ENCODE results near the gene UACA.
"Not testable (repeated sequence)": the region's sequence is repeated elsewhere in the genome, so short reads cannot be mapped to it uniquely, and the experiment has no call there.

UACA gene

DNA sequence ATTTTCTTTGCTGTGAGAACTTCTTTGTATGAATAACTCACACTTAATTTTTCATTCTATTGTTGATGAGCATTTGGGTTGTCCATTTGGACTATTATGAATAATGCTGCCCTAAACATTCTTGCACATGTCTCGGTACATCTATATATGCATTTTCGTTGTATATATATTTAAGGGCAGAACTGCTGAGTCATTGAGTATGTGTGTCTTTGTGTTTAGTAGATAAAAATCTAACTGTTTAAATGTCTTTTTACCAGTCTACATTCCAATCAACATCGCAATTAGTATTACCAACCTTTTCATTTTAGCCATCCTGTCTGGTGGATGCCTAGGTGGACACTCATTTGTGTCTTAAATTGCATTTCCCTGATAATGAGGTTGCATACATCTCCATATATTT lies 144.4 kb downstream of the UACA start:
- no peak for DNase-seq (ENCODE audit: low spot score)
- TF ChIP-seq, protein P1, sequence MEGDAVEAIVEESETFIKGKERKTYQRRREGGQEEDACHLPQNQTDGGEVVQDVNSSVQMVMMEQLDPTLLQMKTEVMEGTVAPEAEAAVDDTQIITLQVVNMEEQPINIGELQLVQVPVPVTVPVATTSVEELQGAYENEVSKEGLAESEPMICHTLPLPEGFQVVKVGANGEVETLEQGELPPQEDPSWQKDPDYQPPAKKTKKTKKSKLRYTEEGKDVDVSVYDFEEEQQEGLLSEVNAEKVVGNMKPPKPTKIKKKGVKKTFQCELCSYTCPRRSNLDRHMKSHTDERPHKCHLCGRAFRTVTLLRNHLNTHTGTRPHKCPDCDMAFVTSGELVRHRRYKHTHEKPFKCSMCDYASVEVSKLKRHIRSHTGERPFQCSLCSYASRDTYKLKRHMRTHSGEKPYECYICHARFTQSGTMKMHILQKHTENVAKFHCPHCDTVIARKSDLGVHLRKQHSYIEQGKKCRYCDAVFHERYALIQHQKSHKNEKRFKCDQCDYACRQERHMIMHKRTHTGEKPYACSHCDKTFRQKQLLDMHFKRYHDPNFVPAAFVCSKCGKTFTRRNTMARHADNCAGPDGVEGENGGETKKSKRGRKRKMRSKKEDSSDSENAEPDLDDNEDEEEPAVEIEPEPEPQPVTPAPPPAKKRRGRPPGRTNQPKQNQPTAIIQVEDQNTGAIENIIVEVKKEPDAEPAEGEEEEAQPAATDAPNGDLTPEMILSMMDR (IDR thresholded peaks at IDR 0.05), result no peak
- Histone ChIP-seq H3K27ac (no peak overlapping the region), H3K4me3 (no peak overlapping the region)

DNA sequence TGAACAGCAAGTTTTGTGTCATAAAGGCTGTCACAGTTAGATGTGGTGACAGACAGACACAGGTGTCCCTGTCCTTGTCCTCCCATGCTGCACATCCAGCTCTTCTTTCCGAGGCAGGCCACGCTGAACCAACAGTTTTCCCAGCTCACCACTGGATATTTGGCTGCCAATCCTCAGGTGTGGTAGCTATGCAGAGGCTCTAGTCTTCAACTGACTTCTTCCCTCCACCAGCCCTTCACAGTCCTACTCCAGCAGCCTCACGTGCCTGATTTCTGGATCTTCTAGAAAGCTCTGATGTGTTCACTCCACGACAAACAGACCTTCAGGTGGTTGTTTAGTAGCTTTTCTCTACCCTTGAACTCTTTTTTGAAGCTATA lies 145.5 kb downstream of the UACA start:
- no peak overlapping the region for H3K4me3 ChIP-seq
- TF ChIP-seq, protein P1 (IDR thresholded peaks at IDR 0.05), result no peak
- H3K27ac ChIP-seq, result no peak overlapping the region
- no peak for DNase-seq (ENCODE audit: low spot score)

DNA sequence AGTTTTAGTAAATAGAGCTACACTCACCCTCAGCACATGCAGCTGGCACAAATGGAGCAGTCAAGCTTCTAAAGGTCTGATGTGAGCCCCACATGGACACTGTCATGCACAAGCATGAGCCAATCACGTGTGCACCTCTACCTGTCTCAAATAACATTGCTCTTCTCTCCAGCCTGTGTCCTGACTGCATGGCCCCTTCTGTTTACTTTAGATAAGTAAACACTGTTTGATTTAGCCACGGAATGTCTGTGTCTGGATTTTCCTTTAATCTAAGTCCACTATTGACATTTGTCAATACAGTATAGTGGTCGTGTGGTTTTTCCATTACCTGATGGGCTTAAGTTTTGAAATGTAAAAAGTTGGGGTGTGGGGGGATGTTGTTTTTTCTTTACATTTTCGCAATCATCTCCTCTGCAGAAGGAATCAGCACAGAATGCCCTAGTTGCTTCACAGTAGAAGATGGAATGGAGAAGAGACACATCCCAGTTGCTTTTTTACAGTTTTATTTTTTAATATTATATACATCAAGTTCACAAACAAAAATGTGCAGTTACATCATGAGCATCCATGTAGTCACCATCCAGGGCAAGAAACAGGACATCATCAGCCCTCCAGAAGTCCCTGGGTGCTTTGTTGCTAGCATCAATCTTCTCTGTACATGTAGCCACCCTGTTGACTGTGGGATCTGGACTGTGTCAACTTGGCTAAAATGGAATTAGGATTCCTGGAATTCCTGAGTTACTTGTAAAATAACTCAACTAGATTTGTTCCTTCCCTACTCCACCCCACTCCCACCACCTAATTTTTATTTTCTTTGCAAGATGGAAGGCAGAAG lies 146.1 kb downstream of the UACA start:
- no peak overlapping the region for H3K27ac ChIP-seq
- DNase-seq (ENCODE audit: low spot score), result no peak

DNA sequence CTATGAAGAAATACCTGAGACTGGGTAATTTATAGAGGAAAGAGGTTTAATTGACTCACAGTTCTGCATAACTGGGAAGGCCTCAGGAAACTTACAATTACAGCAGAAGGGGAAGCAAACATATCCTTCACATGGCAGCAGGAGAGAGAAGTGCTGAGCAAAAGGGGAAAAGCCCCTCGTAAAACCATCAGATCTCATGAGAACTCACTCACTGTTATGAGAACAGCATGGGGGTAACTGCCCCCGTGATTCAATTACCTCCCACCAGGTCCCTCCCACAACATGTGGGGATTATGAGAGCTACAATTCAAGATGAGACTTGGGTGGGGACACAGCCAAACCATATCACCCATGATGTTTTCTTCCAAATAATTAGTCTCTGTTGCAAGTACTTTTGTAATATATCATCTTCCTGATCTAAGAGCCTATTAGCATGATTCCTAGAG lies 147.0 kb downstream of the UACA start:
- not testable (repeated sequence) for DNase-seq (ENCODE audit: low spot score); H3K4me3 ChIP-seq; H3K27ac ChIP-seq

More for the DNA sequence above, 146.1 kb downstream of the UACA start:
- TF ChIP-seq, protein P1 (IDR thresholded peaks at IDR 0.05), result no peak
- no peak overlapping the region for H3K4me3 ChIP-seq

DNA sequence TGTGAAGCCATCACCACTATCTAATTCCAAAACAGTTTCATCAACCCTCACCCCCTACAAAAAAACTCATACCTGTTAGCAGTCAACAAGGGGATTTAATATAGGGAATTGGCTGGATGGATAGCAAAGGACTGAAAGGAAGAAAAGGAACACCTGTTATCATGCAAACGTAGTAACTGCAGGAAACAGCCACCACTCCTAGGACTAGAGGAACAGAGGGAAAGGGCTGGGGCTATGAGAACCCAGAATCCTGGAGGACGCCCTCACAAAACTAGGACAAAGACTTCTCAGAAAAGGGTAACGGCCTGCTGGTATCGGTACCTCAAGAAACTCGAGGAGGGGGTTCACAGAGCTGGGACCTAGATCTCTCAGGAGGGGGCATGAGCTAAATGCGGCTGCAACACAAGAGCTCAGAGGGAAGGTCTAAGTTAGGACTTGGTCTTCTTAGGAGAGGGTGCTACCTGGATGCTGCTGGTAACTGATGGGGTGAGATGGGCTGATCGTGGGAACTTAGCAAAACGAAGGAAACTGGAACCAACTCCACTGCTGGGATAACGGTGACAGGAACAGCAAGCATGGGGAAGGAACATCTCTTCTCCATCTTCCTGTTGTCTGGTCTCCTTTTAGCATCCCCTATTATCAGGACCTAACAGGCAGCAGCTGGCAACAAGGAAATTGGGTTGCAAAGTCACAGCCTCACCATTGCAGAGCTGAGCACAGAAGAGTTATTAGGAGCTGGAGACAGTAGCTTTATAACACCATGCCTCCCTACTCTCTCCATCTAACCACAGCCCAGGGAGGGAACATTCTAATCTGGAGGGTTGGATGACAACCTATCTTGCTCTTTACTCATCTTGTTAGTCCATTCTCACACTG lies 147.7 kb downstream of the UACA start:
- DNase-seq (ENCODE audit: low spot score), result no peak
- TF ChIP-seq, protein P1 (IDR thresholded peaks at IDR 0.05), result no peak
- no peak overlapping the region for H3K27ac ChIP-seq
- H3K4me3 ChIP-seq, result no peak overlapping the region

DNA sequence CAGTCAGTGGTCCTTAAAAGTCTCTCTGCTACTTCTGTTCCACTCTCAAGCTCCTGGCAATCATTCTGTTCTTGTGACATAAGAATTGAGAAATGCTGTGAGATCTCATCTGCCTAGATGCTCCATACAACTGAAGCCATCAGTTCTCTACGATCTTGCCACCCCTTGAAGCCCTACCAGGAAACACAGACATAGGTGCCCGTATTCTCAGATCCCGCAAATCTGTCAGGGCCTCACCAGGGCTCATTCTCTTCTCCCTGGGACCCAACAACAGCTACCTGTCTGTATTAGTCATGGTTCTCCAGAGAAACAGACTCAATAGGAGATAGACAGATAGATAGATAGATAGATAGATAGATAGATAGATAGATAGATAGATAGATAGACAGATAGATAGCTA lies 149.1 kb downstream of the UACA start:
- Histone ChIP-seq H3K27ac (no peak overlapping the region), H3K4me3 (no peak overlapping the region)
- DNase-seq (ENCODE audit: low spot score), result no peak
- TF ChIP-seq, protein P1 (IDR thresholded peaks at IDR 0.05), result no peak

DNA sequence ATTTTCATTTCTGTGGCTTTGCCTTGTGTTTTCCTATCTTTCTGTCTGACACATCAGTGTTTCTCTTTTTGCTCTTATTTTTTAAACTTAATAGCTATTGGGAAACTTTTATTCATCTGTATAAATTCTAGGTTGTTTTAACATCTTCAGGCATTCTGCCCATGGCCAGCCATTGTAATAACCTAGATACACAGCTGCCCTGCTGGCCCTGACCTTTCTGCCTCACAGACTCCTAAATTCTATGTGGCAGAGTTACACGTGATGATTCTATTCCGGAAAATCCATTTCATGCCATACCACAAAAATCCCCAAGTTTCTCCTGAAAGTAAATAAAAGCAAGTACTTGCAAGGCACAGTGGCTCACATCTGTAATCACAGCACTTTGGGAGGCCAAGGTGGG lies 150.1 kb downstream of the UACA start:
- no peak for DNase-seq (ENCODE audit: low spot score)
- TF ChIP-seq, protein P1 (IDR thresholded peaks at IDR 0.05), result no peak
- no peak overlapping the region for H3K4me3 ChIP-seq
- no peak overlapping the region for H3K27ac ChIP-seq

All from coronary artery (tissue), 2 donors.